ENCODE results near the gene RND1. TPM values are rescaled to one million over a fixed set of nuclear protein-coding genes. Genes with fewer than 3 reads are reported as not detected.

The RND1 gene
- total and polyA plus RNA-seq, 2 of the 13 experiments (the other 11 are each of a cell fraction or from before 2014, with no cell fraction given), result 1.8 to 1.9 TPM

- TF ChIP-seq ZNF678 (CRISPR knock-in tag; IDR thresholded peaks at IDR 0.05), result no peak
- no peak for TF ChIP-seq PRPF4 (IDR thresholded peaks at IDR 0.05; ENCODE audit: low read depth, low read length, poor library complexity, severe bottlenecking)
- no peak for TF ChIP-seq ZNF704 (CRISPR knock-in tag; IDR thresholded peaks at IDR 0.05; ENCODE audit: borderline replicate concordance)
- no peak for TF ChIP-seq ZHX2 (IDR thresholded peaks at IDR 0.05; ENCODE audit: low read depth)
- TF ChIP-seq ZHX2 (CRISPR knock-in tag; IDR thresholded peaks at IDR 0.05; ENCODE audit: borderline replicate concordance), result no peak
- TF ChIP-seq NRL (CRISPR knock-in tag; IDR thresholded peaks at IDR 0.05; ENCODE audit: borderline replicate concordance), result no peak
- TF ChIP-seq POLR2AphosphoS2 (IDR thresholded peaks at IDR 0.05; ENCODE audit: low read depth, low read length), result no peak
- TF ChIP-seq NR2F1 (CRISPR knock-in tag; IDR thresholded peaks at IDR 0.05), result no peak
- TF ChIP-seq RXRB (CRISPR knock-in tag; IDR thresholded peaks at IDR 0.05; ENCODE audit: borderline replicate concordance), result peak; percentile 54; the same call in 1 of the 2 replicates
- TF ChIP-seq SPEN (CRISPR knock-in tag; IDR thresholded peaks at IDR 0.05; ENCODE audit: low read depth), result no peak
- TF ChIP-seq HNRNPUL1 (IDR thresholded peaks at IDR 0.05; ENCODE audit: low read depth, low read length), result no peak
- TF ChIP-seq FOXP4 (CRISPR knock-in tag; IDR thresholded peaks at IDR 0.05), result 0 out of 2 replicates have a peak, but pooled peaks have one; percentile 14
- no peak for TF ChIP-seq ATF5 (CRISPR knock-in tag; IDR thresholded peaks at IDR 0.05; ENCODE audit: low read depth)
- TF ChIP-seq, protein P1, sequence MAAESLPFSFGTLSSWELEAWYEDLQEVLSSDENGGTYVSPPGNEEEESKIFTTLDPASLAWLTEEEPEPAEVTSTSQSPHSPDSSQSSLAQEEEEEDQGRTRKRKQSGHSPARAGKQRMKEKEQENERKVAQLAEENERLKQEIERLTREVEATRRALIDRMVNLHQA (CRISPR knock-in tag; IDR thresholded peaks at IDR 0.05), result no peak
- no peak for TF ChIP-seq CHD2 (IDR thresholded peaks at IDR 0.05; ENCODE audit: low read depth, low read length)
- no peak for TF ChIP-seq ZNF362 (CRISPR knock-in tag; IDR thresholded peaks at IDR 0.05; ENCODE audit: borderline replicate concordance)
Observed at GRCh38 chr12:48890657-48891418, 25.2 kb upstream of the RND1 start (continued).

Data from HepG2 (cell line).